ENCODE measurements around the gene GLS. TPM values are rescaled to one million over a fixed set of nuclear protein-coding genes. Genes with fewer than 3 reads are reported as not detected.
A peak's percentile ranks its signal among the peaks of the same experiment; 100 is the strongest.
"Not testable (repeated sequence)": the region's sequence is repeated elsewhere in the genome, so short reads cannot be mapped to it uniquely, and the experiment has no call there.

GLS gene
- total RNA-seq, 2 donors from 2014 or later, result 86.0 to 102 TPM

DNA sequence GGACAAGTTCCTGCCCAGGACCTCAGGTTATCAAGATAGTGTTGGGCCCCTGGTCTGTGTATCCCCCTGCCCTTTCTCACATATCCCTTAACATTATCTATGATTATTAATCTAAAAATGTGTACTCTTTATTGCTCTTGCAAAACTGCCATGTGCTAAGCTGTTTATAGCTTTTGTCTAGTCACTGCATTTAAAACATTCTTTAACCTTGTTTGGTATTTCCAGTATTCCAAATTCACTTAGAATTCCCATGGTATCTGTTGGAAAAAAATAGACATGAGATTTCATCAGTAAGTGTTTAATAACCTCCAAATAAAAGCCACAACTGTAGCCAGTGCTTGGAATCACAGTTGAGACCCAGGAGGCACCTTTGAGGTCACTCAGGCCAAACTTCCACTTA is 16.2 kb upstream of the GLS start:
- intact Hi-C loops (cut with DNase I), result no loop called here
- H3K27ac ChIP-seq, result no peak overlapping the region
- peaks cover 12% of the 10 kb centered on the region for H3K4me1 ChIP-seq
- H3K9me3 ChIP-seq, result no peaks in the 10 kb centered on the region
- TF ChIP-seq POLR2A (IDR thresholded peaks at IDR 0.05), result no peak
- TF ChIP-seq, protein P1, sequence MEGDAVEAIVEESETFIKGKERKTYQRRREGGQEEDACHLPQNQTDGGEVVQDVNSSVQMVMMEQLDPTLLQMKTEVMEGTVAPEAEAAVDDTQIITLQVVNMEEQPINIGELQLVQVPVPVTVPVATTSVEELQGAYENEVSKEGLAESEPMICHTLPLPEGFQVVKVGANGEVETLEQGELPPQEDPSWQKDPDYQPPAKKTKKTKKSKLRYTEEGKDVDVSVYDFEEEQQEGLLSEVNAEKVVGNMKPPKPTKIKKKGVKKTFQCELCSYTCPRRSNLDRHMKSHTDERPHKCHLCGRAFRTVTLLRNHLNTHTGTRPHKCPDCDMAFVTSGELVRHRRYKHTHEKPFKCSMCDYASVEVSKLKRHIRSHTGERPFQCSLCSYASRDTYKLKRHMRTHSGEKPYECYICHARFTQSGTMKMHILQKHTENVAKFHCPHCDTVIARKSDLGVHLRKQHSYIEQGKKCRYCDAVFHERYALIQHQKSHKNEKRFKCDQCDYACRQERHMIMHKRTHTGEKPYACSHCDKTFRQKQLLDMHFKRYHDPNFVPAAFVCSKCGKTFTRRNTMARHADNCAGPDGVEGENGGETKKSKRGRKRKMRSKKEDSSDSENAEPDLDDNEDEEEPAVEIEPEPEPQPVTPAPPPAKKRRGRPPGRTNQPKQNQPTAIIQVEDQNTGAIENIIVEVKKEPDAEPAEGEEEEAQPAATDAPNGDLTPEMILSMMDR (IDR thresholded peaks at IDR 0.05), result no peak
- H3K27me3 ChIP-seq, result no peaks in the 10 kb centered on the region
- peak; percentile 13 for ATAC-seq
- no peak for DNase-seq
- no peak overlapping the region for H3K4me3 ChIP-seq
- no peaks in the 10 kb centered on the region for H3K36me3 ChIP-seq (replicated peaks in 1 of 2; ENCODE audit: insufficient read depth in 1 of 2, low read depth in 2 of 2)

DNA sequence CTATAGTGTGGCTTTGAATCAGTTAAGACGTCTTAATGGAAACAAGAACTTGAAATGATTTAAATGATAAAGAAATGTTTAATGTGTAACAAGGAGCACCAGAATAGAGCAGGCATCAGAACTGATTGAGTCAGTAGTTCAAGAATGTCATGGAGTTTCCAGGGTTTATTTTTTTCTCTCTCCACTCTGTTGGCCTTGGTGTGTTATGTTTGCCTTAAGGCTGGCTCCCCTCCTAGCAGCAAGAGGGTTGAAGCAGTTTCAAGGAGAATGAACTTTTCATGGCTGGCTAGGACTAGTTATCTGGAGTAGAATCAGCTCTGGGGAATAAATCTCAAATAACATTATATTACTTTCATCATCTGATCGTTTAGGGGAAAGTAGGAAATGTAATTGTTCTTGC is 13.4 kb upstream of the GLS start:
- Histone ChIP-seq H3K4me1 (peaks cover 12% of the 10 kb centered on the region), H3K9me3 (no peaks in the 10 kb centered on the region), H3K36me3 (replicated peaks in 1 of 2; ENCODE audit: insufficient read depth in 1 of 2, low read depth in 2 of 2) (no peaks in the 10 kb centered on the region), H3K27ac (no peak overlapping the region), H3K27me3 (no peaks in the 10 kb centered on the region), H3K4me3 (no peak overlapping the region)
- DNase-seq (no peak), ATAC-seq (peak; percentile 68)
- WGBS, 2 donors, result 38 to 42% methylated on average over 2 of the region's 2 CpGs
- no peak for TF ChIP-seq POLR2A (IDR thresholded peaks at IDR 0.05)
- TF ChIP-seq, protein P1 (IDR thresholded peaks at IDR 0.05), result no peak
- intact Hi-C loops (cut with DNase I), result no loop called here

DNA sequence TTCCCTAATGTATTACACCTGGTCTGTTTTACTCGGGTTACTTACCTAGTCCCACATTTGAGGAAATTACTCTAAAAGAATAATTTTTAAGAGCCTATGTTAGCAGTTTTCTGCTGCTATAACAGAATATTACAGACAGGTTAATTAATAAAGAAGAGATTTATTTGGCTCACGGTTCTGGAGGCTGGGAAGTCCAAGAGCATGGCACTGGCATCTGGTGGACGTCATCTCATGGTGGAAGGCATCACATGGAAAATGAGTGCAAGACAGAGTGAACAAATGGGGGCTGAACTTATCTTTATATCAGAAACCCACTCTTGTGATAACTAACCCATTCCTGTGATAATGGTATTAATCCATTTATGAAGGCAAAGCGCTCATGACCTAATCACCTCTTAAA is 12.8 kb upstream of the GLS start:
- ATAC-seq, result no peak
- Histone ChIP-seq H3K27me3 (no peaks in the 10 kb centered on the region), H3K9me3 (no peaks in the 10 kb centered on the region), H3K4me3 (no peak overlapping the region), H3K36me3 (replicated peaks in 1 of 2; ENCODE audit: insufficient read depth in 1 of 2, low read depth in 2 of 2) (no peaks in the 10 kb centered on the region), H3K4me1 (peaks cover 12% of the 10 kb centered on the region), H3K27ac (no peak overlapping the region)
- WGBS, 2 donors, result 94 to 98% methylated on average over 4 of the region's 4 CpGs
- intact Hi-C loops (cut with DNase I), result no loop called here
- TF ChIP-seq POLR2A (IDR thresholded peaks at IDR 0.05), result no peak
- TF ChIP-seq, protein P1 (IDR thresholded peaks at IDR 0.05), result no peak
- DNase-seq, result no peak

DNA sequence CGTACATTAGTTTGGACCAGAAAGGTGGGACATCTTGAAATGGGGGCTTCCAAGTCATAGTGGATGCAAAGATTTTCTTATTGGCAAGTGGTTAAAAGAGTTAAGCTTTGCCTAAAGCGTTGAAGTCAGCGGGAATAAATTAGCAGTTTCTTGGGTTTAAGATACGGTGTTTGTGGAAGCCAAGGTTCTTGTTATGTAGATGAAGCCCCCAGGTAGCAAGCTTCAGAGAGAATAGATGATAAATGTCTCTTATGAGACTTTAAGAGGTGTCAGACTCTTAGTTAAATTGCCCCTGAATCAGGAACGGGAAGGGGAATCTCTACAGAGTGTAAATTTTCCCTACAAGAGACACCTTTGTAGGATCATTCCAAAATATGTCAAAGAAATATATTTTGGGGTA is 10.9 kb upstream of the GLS start:
- no peak for DNase-seq
- Histone ChIP-seq H3K4me1 (no peaks in the 10 kb centered on the region), H3K27ac (no peak overlapping the region), H3K27me3 (no peaks in the 10 kb centered on the region), H3K36me3 (replicated peaks in 1 of 2; ENCODE audit: insufficient read depth in 1 of 2, low read depth in 2 of 2) (no peaks in the 10 kb centered on the region), H3K9me3 (no peaks in the 10 kb centered on the region), H3K4me3 (no peak overlapping the region)
- 91% methylated on average over 5 of the region's 5 CpGs for WGBS, 2 donors
- TF ChIP-seq POLR2A (IDR thresholded peaks at IDR 0.05), result no peak
- TF ChIP-seq, protein P1 (IDR thresholded peaks at IDR 0.05), result no peak
- intact Hi-C loops (cut with DNase I), result no loop called here
- ATAC-seq, result no peak

DNA sequence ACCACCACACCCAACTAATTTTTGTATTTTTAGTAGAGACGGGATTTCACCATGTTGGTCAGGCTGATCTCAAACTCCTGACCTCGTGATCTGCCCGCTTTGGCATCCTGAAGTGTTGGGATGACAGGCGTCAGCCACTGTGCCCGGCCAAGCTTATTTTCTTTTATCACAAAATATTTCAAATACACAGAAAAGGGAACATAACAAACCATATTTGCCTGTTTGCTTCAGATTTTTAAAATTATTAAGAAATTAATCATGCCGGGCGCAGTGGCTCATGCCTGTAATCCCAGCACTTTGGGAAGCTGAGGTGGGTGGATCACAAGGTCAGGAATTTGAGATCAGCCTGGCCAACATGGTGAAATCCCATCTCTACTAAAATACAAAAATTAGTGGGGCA is 7.2 kb upstream of the GLS start:
- DNase-seq; H3K27me3 ChIP-seq; ATAC-seq; H3K9me3 ChIP-seq; H3K4me3 ChIP-seq; H3K27ac ChIP-seq; H3K36me3 ChIP-seq (replicated peaks in 1 of 2; ENCODE audit: insufficient read depth in 1 of 2, low read depth in 2 of 2); intact Hi-C loops (cut with DNase I); H3K4me1 ChIP-seq: not testable (repeated sequence)
- WGBS, 2 donors, result 95 to 97% methylated on average over 7 of the region's 7 CpGs

All from body of pancreas (tissue), 4 donors.